GM23248 (cell line): Measurements from ENCODE around the gene ADCY5. TPM values are rescaled to one million over a fixed set of nuclear protein-coding genes. Genes with fewer than 3 reads are reported as not detected.

Experiments
- DNase-seq: peaks from one replicate; pipeline ENCODE4 v3.0.0-alpha.2; 2015
- H2AFZ ChIP-seq: fragments of 200-600 bp; sonication (generic); 2 replicates; pipeline ENCODE4 v1.6.1; 2016; ENCODE audit warnings: antibody characterized with exemption
- H3F3A ChIP-seq: fragments of 200-600 bp; sonication (generic); 2 replicates; pipeline ENCODE4 v1.6.1; 2016; ENCODE audit warnings: mild to moderate bottlenecking, antibody characterized with exemption, mixed run types; ENCODE audit not compliant: insufficient read depth
- H3K27ac ChIP-seq: fragments of 200-600 bp; sonication (generic); 2 replicates; pipeline ENCODE4 v1.5.1; 2016; ENCODE audit warnings: mild to moderate bottlenecking
- H3K27me3 ChIP-seq: fragments of 200-600 bp; sonication (generic); replicated peaks from 2 replicates; pipeline ENCODE4 v1.6.1; 2016; ENCODE audit warnings: mild to moderate bottlenecking; ENCODE audit not compliant: insufficient read depth
- H3K36me3 ChIP-seq: fragments of 200-600 bp; sonication (generic); 2 replicates; pipeline ENCODE4 v1.6.1; 2016; ENCODE audit warnings: low read depth, mild to moderate bottlenecking
- H3K4me1 ChIP-seq: fragments of 200-600 bp; sonication (generic); 2 replicates; pipeline ENCODE4 v1.6.1; 2016; ENCODE audit warnings: mild to moderate bottlenecking; ENCODE audit not compliant: insufficient read depth
- H3K4me2 ChIP-seq: fragments of 200-600 bp; sonication (generic); one replicate; pipeline ENCODE4 v1.6.1; 2016; ENCODE audit warnings: mild to moderate bottlenecking; ENCODE audit not compliant: unreplicated experiment
- H3K4me3 ChIP-seq: fragments of 200-600 bp; sonication (generic); 2 replicates; pipeline ENCODE4 v1.5.1; 2016; ENCODE audit warnings: mild to moderate bottlenecking
- H3K79me2 ChIP-seq: fragments of 200-600 bp; sonication (generic); 2 replicates; pipeline ENCODE4 v1.6.1; 2016; ENCODE audit warnings: mild to moderate bottlenecking; ENCODE audit not compliant: insufficient read depth
- H3K9ac ChIP-seq: fragments of 200-600 bp; sonication (generic); 2 replicates; pipeline ENCODE4 v1.6.1; 2016; ENCODE audit warnings: mild to moderate bottlenecking
- H3K9me2 ChIP-seq: fragments of 200-600 bp; sonication (generic); 2 replicates; pipeline ENCODE4 v1.6.1; 2016; ENCODE audit warnings: mixed run types, mild to moderate bottlenecking, moderate library complexity; ENCODE audit not compliant: insufficient read depth
- H3K9me3 ChIP-seq: fragments of 200-600 bp; sonication (generic); one replicate; pipeline ENCODE4 v1.6.1; 2017; ENCODE audit warnings: low read depth
- H4K20me1 ChIP-seq: fragments of 200-600 bp; sonication (generic); 2 replicates; pipeline ENCODE4 v1.6.0; 2016; ENCODE audit not compliant: insufficient read depth
- EZH2 ChIP-seq: fragments of 200-600 bp; sonication (generic); IDR thresholded peaks from 2 replicates; pipeline ENCODE4 v1.6.1; 2018; ENCODE audit warnings: antibody characterized with exemption, mild to moderate bottlenecking; ENCODE audit not compliant: insufficient read depth, poor library complexity, severe bottlenecking
- EZH2phosphoT487 ChIP-seq: fragments of 200-600 bp; sonication (generic); IDR thresholded peaks from 2 replicates; pipeline ENCODE4 v1.6.1; 2018; ENCODE audit warnings: antibody characterized with exemption, moderate library complexity, mild to moderate bottlenecking, low read depth; ENCODE audit not compliant: insufficient read depth
- WGBS, 2 experiments: methylation state at CpG; one replicate each; pipeline ENCODE4 v1.1.6; 2015 to 2017; ENCODE audit warnings: low lambda C conversion rate in 2 of 2, low coverage in 1 of 2; ENCODE audit errors: missing lambda C conversion rate in 2 of 2; 5-methylcytosine and 5-hydroxymethylcytosine counted together
- in situ Hi-C: fragments of 300-500 bp; cut with MboI; formaldehyde crosslinking; loops from 2 replicates; pipeline ENCODE4 v1.15.0; 2020
- polyA plus RNA-seq: library from polyadenylated mRNA; unstranded; fragments of >200 nt; fragmentation: Nextera tagmentation; extraction: Ambion mirVana; gene quantifications from 2 replicates; pipeline ENCODE4 v1.2.1, GENCODE V29; 2016
- total RNA-seq: library from RNA; depleted of rRNA; stranded (reverse); fragments of >200 nt; shearing (Covaris generic); gene quantifications from 2 replicates; pipeline ENCODE4 v1.2.3, GENCODE V29; 2014

The ADCY5 gene
- total and polyA plus RNA-seq, 2 experiments from 2014 or later = 0.09 to 1.2 TPM

GRCh38 chr3:123373474-123373987, 75.4 kb downstream of the ADCY5 start:
- no peak for DNase-seq
- H3K27ac ChIP-seq = no peak overlapping the region
- in situ Hi-C loops = no loop called here
- TF ChIP-seq EZH2phosphoT487 = no peak
- TF ChIP-seq EZH2 = no peak
- H3K9me3 ChIP-seq = no peaks in the 10 kb centered on the region
- no peak overlapping the region for H2AFZ ChIP-seq
- H3K4me2 ChIP-seq = no peak overlapping the region
- H3K79me2 ChIP-seq = no peaks in the 10 kb centered on the region
- H4K20me1 ChIP-seq = no peaks in the 10 kb centered on the region
- no peak overlapping the region for H3K4me3 ChIP-seq
- H3K4me1 ChIP-seq = no peaks in the 10 kb centered on the region
- H3F3A ChIP-seq = no peaks in the 10 kb centered on the region
- no peak overlapping the region for H3K9ac ChIP-seq
- peaks cover 21% of the 10 kb centered on the region for H3K27me3 ChIP-seq
- H3K9me2 ChIP-seq = no peaks in the 10 kb centered on the region
- H3K36me3 ChIP-seq = no peaks in the 10 kb centered on the region
- 43 to 45% methylated on average over 13 of the region's 13 CpGs for WGBS, 2 experiments

GRCh38 chr3:123372686-123373473, 76.0 kb downstream of the ADCY5 start:
- H3K9me2 ChIP-seq = no peaks in the 10 kb centered on the region
- H4K20me1 ChIP-seq = no peaks in the 10 kb centered on the region
- no peak overlapping the region for H3K9ac ChIP-seq
- WGBS, 2 experiments = 45 to 47% methylated on average over 7 of the region's 7 CpGs
- H3K27me3 ChIP-seq = peaks cover 15% of the 10 kb centered on the region; the same call in 1 of the 2 replicates
- H3K4me2 ChIP-seq = no peak overlapping the region
- in situ Hi-C loops = no loop called here
- H3K4me3 ChIP-seq = no peak overlapping the region
- no peaks in the 10 kb centered on the region for H3F3A ChIP-seq
- no peaks in the 10 kb centered on the region for H3K9me3 ChIP-seq
- TF ChIP-seq EZH2phosphoT487 (no peak), EZH2 (no peak)
- no peak for DNase-seq
- H3K4me1 ChIP-seq = no peaks in the 10 kb centered on the region
- no peak overlapping the region for H3K27ac ChIP-seq
- no peak overlapping the region for H2AFZ ChIP-seq
- no peaks in the 10 kb centered on the region for H3K79me2 ChIP-seq
- H3K36me3 ChIP-seq = no peaks in the 10 kb centered on the region

- Histone ChIP-seq H3K9ac (no peak overlapping the region), H3K4me2 (no peak overlapping the region), H3F3A (no peaks in the 10 kb centered on the region), H3K27ac (no peak overlapping the region), H4K20me1 (no peaks in the 10 kb centered on the region), H3K4me3 (no peak overlapping the region), H3K79me2 (no peaks in the 10 kb centered on the region), H3K4me1 (no peaks in the 10 kb centered on the region), H2AFZ (no peak overlapping the region), H3K36me3 (no peaks in the 10 kb centered on the region), H3K9me2 (no peaks in the 10 kb centered on the region), H3K9me3 (no peaks in the 10 kb centered on the region), H3K27me3 (peaks cover 11% of the 10 kb centered on the region; the same call in 1 of the 2 replicates)
- in situ Hi-C loops = no loop called here
- WGBS, 2 experiments = 25 to 28% methylated on average over 6 of the region's 6 CpGs
- no peak for DNase-seq
- TF ChIP-seq EZH2 (no peak), EZH2phosphoT487 (no peak)
Measured at GRCh38 chr3:123371859-123372685, 76.8 kb downstream of the ADCY5 start.

- Histone ChIP-seq H3K36me3 (no peaks in the 10 kb centered on the region), H3K4me1 (no peaks in the 10 kb centered on the region), H3K27me3 (peaks cover 7% of the 10 kb centered on the region; the same call in 1 of the 2 replicates), H2AFZ (no peak overlapping the region), H3K4me2 (no peak overlapping the region), H3K4me3 (no peak overlapping the region), H3K27ac (no peak overlapping the region), H3K9me2 (no peaks in the 10 kb centered on the region), H4K20me1 (no peaks in the 10 kb centered on the region), H3K9ac (no peak overlapping the region), H3F3A (no peaks in the 10 kb centered on the region), H3K9me3 (no peaks in the 10 kb centered on the region), H3K79me2 (no peaks in the 10 kb centered on the region)
- in situ Hi-C loops = no loop called here
- 80 to 86% methylated on average over 10 of the region's 10 CpGs for WGBS, 2 experiments
- no peak for DNase-seq
- TF ChIP-seq EZH2phosphoT487 (no peak), EZH2 (no peak)
Measured at GRCh38 chr3:123371426-123371825, 77.5 kb downstream of the ADCY5 start.
